MCF 10A (cell line): ENCODE results near the gene TEAD3. TPM values are rescaled to one million over a fixed set of nuclear protein-coding genes. Genes with fewer than 3 reads are reported as not detected.

ENCODE experiments used
- BruUV-seq: library from RNA; stranded (reverse); fragments of 400-500 nt; replicated peaks from 2 replicates; lab custom pipeline; 2021; lab: Mats Ljungman, UMichigan
- CTCF ChIA-PET: fragments of 300-600 bp; sonication (Branson Sonifier 250); formaldehyde crosslinking; extraction: SDS; loops from one replicate; lab custom pipeline; 2021; ENCODE audit warnings: antibody characterized with exemption, inconsistent platforms; lab: Yijun Ruan, JAX
- POLR2A ChIA-PET: fragments of 300-600, 350-650 bp; sonication (Branson Sonifier 250); formaldehyde crosslinking; extraction: SDS; loops from one replicate; lab custom pipeline; 2020; ENCODE audit warnings: antibody characterized with exemption, inconsistent platforms; lab: Yijun Ruan, JAX
- DNase-seq: peaks from one replicate; pipeline ENCODE4 v3.0.0-alpha.2; 2018; ENCODE audit not compliant: unreplicated experiment
- H3K27ac Mint-ChIP-seq: one replicate; pipeline ENCODE4 v1.8.0; 2022; ENCODE audit warnings: mild to moderate bottlenecking, low read depth, mixed read lengths; ENCODE audit not compliant: unreplicated experiment
- H3K27me3 Mint-ChIP-seq: one replicate; pipeline ENCODE4 v1.8.0; 2022; ENCODE audit warnings: mixed read lengths; ENCODE audit not compliant: insufficient read depth, unreplicated experiment
- H3K36me3 Mint-ChIP-seq: one replicate; pipeline ENCODE4 v1.8.0; 2022; ENCODE audit warnings: mild to moderate bottlenecking, moderate library complexity, mixed read lengths; ENCODE audit not compliant: insufficient read depth, unreplicated experiment
- H3K4me1 Mint-ChIP-seq: one replicate; pipeline ENCODE4 v1.8.0; 2022; ENCODE audit warnings: mixed read lengths; ENCODE audit not compliant: insufficient read depth, unreplicated experiment
- H3K4me3 Mint-ChIP-seq: one replicate; pipeline ENCODE4 v1.8.0; 2022; ENCODE audit warnings: mild to moderate bottlenecking, moderate library complexity, mixed read lengths; ENCODE audit not compliant: unreplicated experiment
- H3K9me3 Mint-ChIP-seq: one replicate; pipeline ENCODE4 v1.8.0; 2022; ENCODE audit warnings: mixed read lengths; ENCODE audit not compliant: unreplicated experiment
- CTCF ChIP-seq: fragments of 200-600 bp; IDR thresholded peaks from one replicate; pipeline ENCODE4 v1.8.0; 2022; ENCODE audit warnings: antibody characterized with exemption, mild to moderate bottlenecking; ENCODE audit not compliant: unreplicated experiment
- intact Hi-C: fragments of 100-400 bp; cut with micrococcal nuclease; formaldehyde crosslinking; loops from 2 replicates; pipeline ENCODE4 v1.14.1; 2022
- total RNA-seq: library from RNA; stranded (reverse); gene quantifications from 2 replicates; pipeline ENCODE4 v1.2.3, GENCODE V29; 2022

The TEAD3 gene
- total RNA-seq, 1 experiment from 2014 or later, result 11.1 TPM

- intact Hi-C loops, result no loop called here
- TF ChIP-seq CTCF, result no peak
- peaks cover 10% of the 10 kb centered on the region for H3K4me1 Mint-ChIP-seq
- H3K36me3 Mint-ChIP-seq, result peaks cover 75% of the 10 kb centered on the region
- ChIA-PET POLR2A (interaction anchor here (0.6 to 10.3 kb wide), 3 partner anchors 9 to 122 kb away, joined by 3 to 198 read pairs (median 4); partner anchors contain the start of gene FANCE), CTCF (interaction anchor here (0.7 to 4.0 kb wide), 6 partner anchors 11 to 172 kb away, joined by 3 to 22 read pairs (median 10); partner anchors contain the start of gene DEF6)
- no peak for DNase-seq
- no peaks in the 10 kb centered on the region for H3K9me3 Mint-ChIP-seq
- H3K4me3 Mint-ChIP-seq, result no peak overlapping the region
- no peak overlapping the region for H3K27ac Mint-ChIP-seq
- H3K27me3 Mint-ChIP-seq, result no peaks in the 10 kb centered on the region
- no TSS peak for BruUV-seq
These were observed 31.2 kb downstream of the TEAD3 start for GRCh38 chr6:35465646-35466045.

- no peak overlapping the region for H3K27ac Mint-ChIP-seq
These were observed 33.6 kb downstream of the TEAD3 start for GRCh38 chr6:35463292-35463691.

DNA sequence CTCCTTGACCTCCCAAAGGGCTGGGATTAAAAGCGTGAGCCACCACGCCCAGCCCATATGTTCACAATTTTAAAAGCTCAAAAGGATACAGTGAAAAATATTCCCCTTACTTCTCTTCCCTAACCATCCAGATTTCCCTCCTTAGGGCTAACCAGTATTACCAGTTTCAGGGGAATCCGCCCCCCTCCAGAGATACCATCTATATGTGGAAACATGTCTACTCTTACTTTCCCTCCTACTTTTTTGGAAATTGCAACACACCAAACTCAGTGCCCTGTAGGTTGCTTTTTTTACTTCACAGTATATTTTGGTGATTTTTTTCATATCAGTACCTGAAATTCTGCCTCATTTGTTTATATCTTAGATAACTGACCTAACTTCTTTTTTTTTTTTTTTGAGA, 35.6 kb downstream of the TEAD3 start:
- Mint-ChIP-seq H3K27ac (no peak overlapping the region), H3K36me3 (peaks cover 75% of the 10 kb centered on the region), H3K4me1 (no peaks in the 10 kb centered on the region), H3K9me3 (no peaks in the 10 kb centered on the region), H3K4me3 (no peak overlapping the region), H3K27me3 (no peaks in the 10 kb centered on the region)
- BruUV-seq, result no TSS peak
- CTCF ChIA-PET, result no interaction called here
- POLR2A ChIA-PET, result no interaction called here
- no peak for DNase-seq
- TF ChIP-seq CTCF, result no peak
- intact Hi-C loops, result no loop called here

More at GRCh38 chr6:35463292-35463691, 33.6 kb downstream of the TEAD3 start:
- BruUV-seq, result no TSS peak
- DNase-seq, result no peak
- intact Hi-C loops, result no loop called here
- no peaks in the 10 kb centered on the region for H3K9me3 Mint-ChIP-seq
- no peaks in the 10 kb centered on the region for H3K27me3 Mint-ChIP-seq
- H3K4me3 Mint-ChIP-seq, result no peak overlapping the region
- peaks cover 74% of the 10 kb centered on the region for H3K36me3 Mint-ChIP-seq
- POLR2A ChIA-PET, result interaction anchor here (0.6 to 1.0 kb wide), 3 partner anchors 9 to 330 kb away, joined by 3 to 4 read pairs (median 4); no protein-coding TSS in a partner anchor
- no peak for TF ChIP-seq CTCF
- CTCF ChIA-PET, result interaction anchor here (0.5 to 0.6 kb wide), 3 partner anchors 12 to 162 kb away, joined by 3 to 6 read pairs (median 5); no protein-coding TSS in a partner anchor
- H3K4me1 Mint-ChIP-seq, result no peaks in the 10 kb centered on the region

DNA sequence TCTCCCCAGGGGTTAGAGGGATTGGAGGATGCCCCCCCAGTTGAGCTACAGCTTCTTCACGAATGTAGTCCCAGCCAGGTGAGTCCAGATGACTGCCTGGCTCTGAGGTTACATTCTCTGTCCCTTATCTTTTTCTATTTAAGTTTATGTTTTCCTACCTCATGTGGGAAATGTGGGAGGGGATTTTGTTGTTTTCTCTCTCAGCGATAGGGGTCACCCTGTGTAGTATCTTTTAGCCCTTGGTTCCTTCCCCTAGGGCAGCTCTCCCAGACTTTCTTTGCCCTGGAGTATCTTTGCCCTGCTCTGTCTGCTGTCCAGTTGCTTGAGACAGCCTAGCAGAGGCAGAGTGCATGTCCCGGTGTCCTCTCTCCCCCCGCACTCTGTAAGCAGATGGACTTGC, 39.0 kb downstream of the TEAD3 start:
- POLR2A ChIA-PET, result interaction anchor here (0.5 to 8.8 kb wide), 3 partner anchors 12 to 726 kb away, joined by 3 to 198 read pairs (median 4); partner anchors contain the start of gene RPL10A
- DNase-seq, result no peak
- no peak overlapping the region for H3K4me3 Mint-ChIP-seq

More for the DNA sequence above, 39.0 kb downstream of the TEAD3 start:
- Mint-ChIP-seq H3K9me3 (no peaks in the 10 kb centered on the region), H3K27me3 (no peaks in the 10 kb centered on the region), H3K4me1 (peaks cover 21% of the 10 kb centered on the region), H3K36me3 (peaks cover 66% of the 10 kb centered on the region), H3K27ac (no peak overlapping the region)
- TF ChIP-seq CTCF, result no peak
- intact Hi-C loops, result no loop called here
- no TSS peak for BruUV-seq
- CTCF ChIA-PET, result interaction anchor here (0.6 to 3.4 kb wide), 5 partner anchors 9 to 355 kb away, joined by 3 to 20 read pairs (median 3); no protein-coding TSS in a partner anchor
